HEK293 (cell line): Measurements from ENCODE around the gene GRB2.

Source experiments
- CTCF ChIA-PET: fragments of 350-600 bp; formaldehyde crosslinking; extraction: SDS; loops from one replicate; lab custom pipeline; 2021; ENCODE audit warnings: antibody characterized with exemption; lab: Yijun Ruan, JAX
- POLR2A ChIA-PET: fragments of 300-600 bp; formaldehyde crosslinking; extraction: SDS; loops from one replicate; lab custom pipeline; 2020; ENCODE audit warnings: antibody characterized with exemption, inconsistent platforms; lab: Yijun Ruan, JAX
- H3K27ac ChIP-seq: fragments of 200-500 bp; sonication (Bioruptor generic); 2 replicates; pipeline ENCODE4 v1.5.1; 2014; ENCODE audit warnings: low read depth, low read length, control low read depth, inconsistent platforms; ENCODE audit errors: extremely low read depth
- H3K36me3 ChIP-seq, 2 experiments: fragments of 200-500 bp in 1 of 2; sonication (Bioruptor generic) in 1 of 2; 1 replicate in 1 of 2; 2 replicates in 1 of 2; pipeline ENCODE4 v1.5.1; 2014 to 2017; ENCODE audit warnings: inconsistent platforms in 2 of 2, low read length in 2 of 2; ENCODE audit not compliant: control insufficient read depth in 2 of 2, insufficient read depth in 1 of 2
- H3K4me1 ChIP-seq: fragments of 200-500 bp; sonication (Bioruptor generic); 2 replicates; pipeline ENCODE4 v1.5.1; 2014; ENCODE audit warnings: mild to moderate bottlenecking, low read length, inconsistent platforms; ENCODE audit not compliant: control insufficient read depth, insufficient read depth
- H3K4me3 ChIP-seq: 2 replicates; pipeline ENCODE4 v1.5.1; 2011; ENCODE audit warnings: low read depth, mild to moderate bottlenecking, control low read depth, low read length, moderate library complexity
- H3K9me3 ChIP-seq: fragments of 200-500 bp; sonication (Bioruptor generic); 2 replicates; pipeline ENCODE4 v1.5.1; 2014; ENCODE audit warnings: low read depth, low read length, inconsistent platforms; ENCODE audit not compliant: control insufficient read depth, insufficient read depth
- EGR2 ChIP-seq: fragments of 450-650 bp; formaldehyde crosslinking; IDR thresholded peaks from 2 replicates; pipeline ENCODE4 v1.5.1; 2016; ENCODE audit warnings: low read depth, missing biosample characterization, missing genetic modification characterization
- GLIS2 ChIP-seq: fragments of 450-650 bp; formaldehyde crosslinking; IDR thresholded peaks from 2 replicates; pipeline ENCODE4 v1.5.1; 2016; ENCODE audit warnings: missing biosample characterization, missing genetic modification characterization
- KLF7 ChIP-seq: fragments of 450-650 bp; formaldehyde crosslinking; IDR thresholded peaks from 2 replicates; pipeline ENCODE4 v1.5.1; 2016; ENCODE audit warnings: missing biosample characterization, missing genetic modification characterization, borderline replicate concordance
- KLF8 ChIP-seq: fragments of 450-650 bp; formaldehyde crosslinking; IDR thresholded peaks from 2 replicates; pipeline ENCODE4 v1.5.1; 2016; ENCODE audit warnings: missing biosample characterization, missing genetic modification characterization
- MZF1 ChIP-seq: fragments of 450-650 bp; formaldehyde crosslinking; IDR thresholded peaks from 2 replicates; pipeline ENCODE4 v1.5.1; 2017; ENCODE audit warnings: missing biosample characterization, missing genetic modification characterization, borderline replicate concordance
- ZBTB20 ChIP-seq: fragments of 450-650 bp; formaldehyde crosslinking; IDR thresholded peaks from 2 replicates; pipeline ENCODE4 v1.5.1; 2016; ENCODE audit warnings: missing biosample characterization, missing genetic modification characterization
- ZBTB7A ChIP-seq: fragments of 450-650 bp; formaldehyde crosslinking; IDR thresholded peaks from 2 replicates; pipeline ENCODE4 v1.5.1; 2016; ENCODE audit warnings: low read depth, missing biosample characterization, missing genetic modification characterization
- ZBTB8A ChIP-seq: fragments of 450-650 bp; formaldehyde crosslinking; IDR thresholded peaks from 2 replicates; pipeline ENCODE4 v1.5.1; 2016; ENCODE audit warnings: missing biosample characterization, missing genetic modification characterization
- ZNF174 ChIP-seq: fragments of 450-650 bp; formaldehyde crosslinking; IDR thresholded peaks from 2 replicates; pipeline ENCODE4 v1.5.0; 2017; ENCODE audit warnings: missing biosample characterization, mild to moderate bottlenecking, missing genetic modification characterization
- ZNF416 ChIP-seq: fragments of 450-650 bp; formaldehyde crosslinking; IDR thresholded peaks from 2 replicates; pipeline ENCODE4 v1.5.1; 2016; ENCODE audit warnings: missing biosample characterization, missing genetic modification characterization
- ZNF48 ChIP-seq: fragments of 450-650 bp; formaldehyde crosslinking; IDR thresholded peaks from 2 replicates; pipeline ENCODE4 v1.5.1; 2016; ENCODE audit warnings: missing biosample characterization, missing genetic modification characterization
- ZNF513 ChIP-seq: fragments of 450-650 bp; IDR thresholded peaks from 2 replicates; pipeline ENCODE4 v1.5.1; 2018; ENCODE audit warnings: missing biosample characterization, missing genetic modification characterization
- ZNF621 ChIP-seq: fragments of 450-650 bp; formaldehyde crosslinking; IDR thresholded peaks from 2 replicates; pipeline ENCODE4 v1.5.1; 2017; ENCODE audit warnings: missing biosample characterization, missing genetic modification characterization
- ZNF692 ChIP-seq: fragments of 450-650 bp; formaldehyde crosslinking; IDR thresholded peaks from 2 replicates; pipeline ENCODE4 v1.5.1; 2016; ENCODE audit warnings: missing biosample characterization, missing genetic modification characterization
- ZNF776 ChIP-seq: fragments of 450-650 bp; formaldehyde crosslinking; IDR thresholded peaks from 2 replicates; pipeline ENCODE4 v1.5.0; 2017; ENCODE audit warnings: missing biosample characterization, missing genetic modification characterization, borderline replicate concordance
- ZSCAN16 ChIP-seq: fragments of 450-650 bp; formaldehyde crosslinking; IDR thresholded peaks from 2 replicates; pipeline ENCODE4 v1.5.1; 2016; ENCODE audit warnings: missing biosample characterization, missing genetic modification characterization
- TF ChIP-seq, protein P1 (sequence below): IDR thresholded peaks from 2 replicates; pipeline ENCODE4 v1.6.1; 2011; ENCODE audit warnings: mild to moderate bottlenecking, low read depth, low read length, borderline replicate concordance
- TF ChIP-seq, protein P2 (sequence below): fragments of 450-650 bp; formaldehyde crosslinking; IDR thresholded peaks from 2 replicates; pipeline ENCODE4 v1.5.1; 2016; ENCODE audit warnings: missing biosample characterization, missing genetic modification characterization
- TF ChIP-seq, protein P3 (sequence below): fragments of 450-650 bp; formaldehyde crosslinking; IDR thresholded peaks from 2 replicates; pipeline ENCODE4; 2016; ENCODE audit warnings: missing biosample characterization, missing genetic modification characterization

GRB2 gene

GRCh38 chr17:75394332-75394918 lies 11.1 kb downstream of the GRB2 start (continued):
- TF ChIP-seq, protein P1, sequence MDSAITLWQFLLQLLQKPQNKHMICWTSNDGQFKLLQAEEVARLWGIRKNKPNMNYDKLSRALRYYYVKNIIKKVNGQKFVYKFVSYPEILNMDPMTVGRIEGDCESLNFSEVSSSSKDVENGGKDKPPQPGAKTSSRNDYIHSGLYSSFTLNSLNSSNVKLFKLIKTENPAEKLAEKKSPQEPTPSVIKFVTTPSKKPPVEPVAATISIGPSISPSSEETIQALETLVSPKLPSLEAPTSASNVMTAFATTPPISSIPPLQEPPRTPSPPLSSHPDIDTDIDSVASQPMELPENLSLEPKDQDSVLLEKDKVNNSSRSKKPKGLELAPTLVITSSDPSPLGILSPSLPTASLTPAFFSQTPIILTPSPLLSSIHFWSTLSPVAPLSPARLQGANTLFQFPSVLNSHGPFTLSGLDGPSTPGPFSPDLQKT, result no peak
- TF ChIP-seq MZF1 (tag by site-specific recombination), result 0 out of 2 replicates have a peak, but pooled peaks have one; percentile 46
- TF ChIP-seq, protein P2, sequence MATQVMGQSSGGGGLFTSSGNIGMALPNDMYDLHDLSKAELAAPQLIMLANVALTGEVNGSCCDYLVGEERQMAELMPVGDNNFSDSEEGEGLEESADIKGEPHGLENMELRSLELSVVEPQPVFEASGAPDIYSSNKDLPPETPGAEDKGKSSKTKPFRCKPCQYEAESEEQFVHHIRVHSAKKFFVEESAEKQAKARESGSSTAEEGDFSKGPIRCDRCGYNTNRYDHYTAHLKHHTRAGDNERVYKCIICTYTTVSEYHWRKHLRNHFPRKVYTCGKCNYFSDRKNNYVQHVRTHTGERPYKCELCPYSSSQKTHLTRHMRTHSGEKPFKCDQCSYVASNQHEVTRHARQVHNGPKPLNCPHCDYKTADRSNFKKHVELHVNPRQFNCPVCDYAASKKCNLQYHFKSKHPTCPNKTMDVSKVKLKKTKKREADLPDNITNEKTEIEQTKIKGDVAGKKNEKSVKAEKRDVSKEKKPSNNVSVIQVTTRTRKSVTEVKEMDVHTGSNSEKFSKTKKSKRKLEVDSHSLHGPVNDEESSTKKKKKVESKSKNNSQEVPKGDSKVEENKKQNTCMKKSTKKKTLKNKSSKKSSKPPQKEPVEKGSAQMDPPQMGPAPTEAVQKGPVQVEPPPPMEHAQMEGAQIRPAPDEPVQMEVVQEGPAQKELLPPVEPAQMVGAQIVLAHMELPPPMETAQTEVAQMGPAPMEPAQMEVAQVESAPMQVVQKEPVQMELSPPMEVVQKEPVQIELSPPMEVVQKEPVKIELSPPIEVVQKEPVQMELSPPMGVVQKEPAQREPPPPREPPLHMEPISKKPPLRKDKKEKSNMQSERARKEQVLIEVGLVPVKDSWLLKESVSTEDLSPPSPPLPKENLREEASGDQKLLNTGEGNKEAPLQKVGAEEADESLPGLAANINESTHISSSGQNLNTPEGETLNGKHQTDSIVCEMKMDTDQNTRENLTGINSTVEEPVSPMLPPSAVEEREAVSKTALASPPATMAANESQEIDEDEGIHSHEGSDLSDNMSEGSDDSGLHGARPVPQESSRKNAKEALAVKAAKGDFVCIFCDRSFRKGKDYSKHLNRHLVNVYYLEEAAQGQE (tag by site-specific recombination), result no peak

- Histone ChIP-seq H3K27ac (peak overlapping the region; percentile 84), H3K36me3 (peaks cover 0 to 17% of the 10 kb centered on the region in 2 experiments), H3K4me3 (peak overlapping the region; percentile 61), H3K4me1 (peaks cover 43% of the 10 kb centered on the region), H3K9me3 (no peaks in the 10 kb centered on the region)
- POLR2A ChIA-PET, result interaction anchor here (0.6 to 3.3 kb wide), 39 partner anchors 8 to 386 kb away, joined by 3 to 52 read pairs (median 6); partner anchors contain the start of genes GGA3, GRB2, KCTD2 and LLGL2
- CTCF ChIA-PET, result interaction anchor here (0.5 to 4.7 kb wide), 14 partner anchors 10 to 629 kb away, joined by 3 to 41 read pairs (median 5); partner anchors contain the start of genes GGA3, GRB2, MIF4GD and MRPS7
- TF ChIP-seq ZNF174 (tag by site-specific recombination) (no peak), KLF7 (tag by site-specific recombination) (peak; percentile 64; the same call in 1 of the 2 replicates), ZNF416 (tag by site-specific recombination) (no peak), ZBTB20 (tag by site-specific recombination) (peak; percentile 56; the same call in 1 of the 2 replicates), KLF8 (tag by site-specific recombination) (peak; percentile 91), ZNF692 (tag by site-specific recombination) (no peak), ZSCAN16 (tag by site-specific recombination) (no peak), ZNF513 (tag by site-specific recombination) (peak; percentile 72), ZBTB7A (tag by site-specific recombination) (no peak), ZNF48 (tag by site-specific recombination) (no peak), ZNF621 (tag by site-specific recombination) (no peak), ZNF776 (tag by site-specific recombination) (no peak), GLIS2 (tag by site-specific recombination) (peak; percentile 99), EGR2 (peak; percentile 47), ZBTB8A (tag by site-specific recombination) (peak; percentile 81)
- TF ChIP-seq, protein P3, sequence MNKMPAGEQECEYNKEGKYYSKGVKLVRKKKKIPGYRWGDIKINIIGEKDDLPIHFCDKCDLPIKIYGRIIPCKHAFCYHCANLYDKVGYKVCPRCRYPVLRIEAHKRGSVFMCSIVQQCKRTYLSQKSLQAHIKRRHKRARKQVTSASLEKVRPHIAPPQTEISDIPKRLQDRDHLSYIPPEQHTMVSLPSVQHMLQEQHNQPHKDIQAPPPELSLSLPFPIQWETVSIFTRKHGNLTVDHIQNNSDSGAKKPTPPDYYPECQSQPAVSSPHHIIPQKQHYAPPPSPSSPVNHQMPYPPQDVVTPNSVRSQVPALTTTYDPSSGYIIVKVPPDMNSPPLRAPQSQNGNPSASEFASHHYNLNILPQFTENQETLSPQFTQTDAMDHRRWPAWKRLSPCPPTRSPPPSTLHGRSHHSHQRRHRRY, result no peak
- TF ChIP-seq, protein P2 (tag by site-specific recombination), result peak; percentile 63
These were observed 11.8 kb downstream of the GRB2 start for GRCh38 chr17:75393523-75394331.
